HepG2 (cell line): Measurements from ENCODE around the gene CD70. TPM values are rescaled to one million over a fixed set of nuclear protein-coding genes. Genes with fewer than 3 reads are reported as not detected.

Source experiments
- ATAC-seq: fragments of 200-7000 bp; cut with Tn5 transposase; 3 replicates; pipeline ENCODE4 v1.9.1; 2020; ENCODE audit warnings: mild to moderate bottlenecking, moderate library complexity
- BruUV-seq: library from RNA; stranded (reverse); fragments of 400-500 nt; replicated peaks from 2 replicates; lab custom pipeline; 2021; lab: Mats Ljungman, UMichigan
- CTCF ChIA-PET: fragments of 300-600 bp; formaldehyde crosslinking; extraction: SDS; loops from one replicate; lab custom pipeline; 2021; ENCODE audit warnings: low total read pairs, inconsistent platforms, low intra/inter-chr PET ratio; lab: Yijun Ruan, JAX
- POLR2A ChIA-PET: fragments of 350-600 bp; sonication (Branson Sonifier 250); formaldehyde crosslinking; loops from one replicate; lab custom pipeline; 2020; ENCODE audit warnings: antibody characterized with exemption, inconsistent platforms; lab: Yijun Ruan, JAX
- DNase-seq: peaks from one replicate; pipeline ENCODE4 v3.0.0-alpha.2; 2015; ENCODE audit warnings: low spot score
- FAIRE-seq: peaks from 3 replicates; lab custom pipeline; 2011; peaks lifted over from hg19 to GRCh38; lab: Jason Lieb, UNC
- H2AFZ ChIP-seq: one replicate; pipeline ENCODE4 v1.6.1; 2011; ENCODE audit warnings: low read length, inconsistent platforms
- H3K27ac ChIP-seq: fragments of 300-600 bp; 3 replicates; pipeline ENCODE4 v1.8.0; 2011; ENCODE audit warnings: mixed run types, mild to moderate bottlenecking, mixed read lengths, low read length, inconsistent platforms; ENCODE audit not compliant: insufficient read depth; ENCODE audit errors: extremely low read length
- H3K27me3 ChIP-seq, 2 experiments: fragments of 200-600 bp in 1 of 2; 2 replicates in 1 of 2; 3 replicates in 1 of 2; pipeline versions ENCODE4 v1.6.0 to v1.8.0; 2011; ENCODE audit warnings: low read length in 2 of 2, mild to moderate bottlenecking in 2 of 2, moderate library complexity in 2 of 2, inconsistent platforms in 1 of 2; ENCODE audit not compliant: insufficient read depth in 2 of 2, control insufficient read depth in 1 of 2
- H3K36me3 ChIP-seq, 2 experiments: fragments of 200-600 bp in 1 of 2; replicated peaks in 1 of 2; 2 replicates in 1 of 2; 3 replicates in 1 of 2; pipeline versions ENCODE4 v1.5.1 to v1.8.0; 2011; ENCODE audit warnings: low read length in 2 of 2, inconsistent platforms in 1 of 2; ENCODE audit not compliant: insufficient read depth in 2 of 2, control insufficient read depth in 1 of 2
- H3K4me1 ChIP-seq: 2 replicates; pipeline ENCODE4 v1.5.1; 2012; ENCODE audit warnings: low read length, inconsistent platforms; ENCODE audit not compliant: insufficient read depth
- H3K4me2 ChIP-seq: 2 replicates; pipeline ENCODE4 v1.6.0; 2011; ENCODE audit warnings: low read depth, low read length, inconsistent platforms
- H3K4me3 ChIP-seq, 3 experiments: fragments of 200-600 bp in 1 of 3; sonication (generic), shearing (Covaris generic) in 1 of 3; replicated peaks in 1 of 3; 2 replicates each; pipeline ENCODE4 v1.5.1; 2011 to 2016; ENCODE audit warnings: low read length in 3 of 3, inconsistent platforms in 2 of 3, low read depth in 2 of 3, mild to moderate bottlenecking in 2 of 3, control low read depth in 1 of 3, mixed read lengths in 1 of 3; ENCODE audit not compliant: insufficient read depth in 1 of 3
- H3K79me2 ChIP-seq: one replicate; pipeline ENCODE4 v1.6.1; 2011; ENCODE audit warnings: low read length, inconsistent platforms; ENCODE audit not compliant: insufficient read depth
- H3K9ac ChIP-seq: 2 replicates; pipeline ENCODE4 v1.6.0; 2011; ENCODE audit warnings: mild to moderate bottlenecking, low read depth, low read length, inconsistent platforms; ENCODE audit not compliant: insufficient read depth
- H3K9me3 ChIP-seq: 2 replicates; pipeline ENCODE4 v1.5.1; 2012; ENCODE audit warnings: mild to moderate bottlenecking, low read length
- H4K20me1 ChIP-seq: 2 replicates; pipeline ENCODE4 v1.6.0; 2011; ENCODE audit warnings: inconsistent platforms, mild to moderate bottlenecking, low read length, moderate library complexity; ENCODE audit not compliant: insufficient read depth
- MED8 ChIP-seq: sonication (generic); formaldehyde crosslinking; IDR thresholded peaks from 2 replicates; pipeline ENCODE4 v1.8.1; 2023; ENCODE audit warnings: mild to moderate bottlenecking, missing genetic modification reagents; ENCODE audit not compliant: insufficient replicate concordance
- MEIS2 ChIP-seq: sonication (generic); formaldehyde crosslinking; IDR thresholded peaks from 2 replicates; pipeline ENCODE4 v1.9.0; 2021; ENCODE audit warnings: mild to moderate bottlenecking, missing genetic modification reagents
- PITX1 ChIP-seq: sonication (generic); formaldehyde crosslinking; IDR thresholded peaks from 2 replicates; pipeline ENCODE4 v1.5.1; 2020; ENCODE audit warnings: mild to moderate bottlenecking, missing genetic modification reagents
- POLR2AphosphoS5 ChIP-seq: IDR thresholded peaks from 2 replicates; pipeline ENCODE4 v1.6.1; 2012; ENCODE audit warnings: low read depth, low read length
- SALL2 ChIP-seq: sonication (generic); formaldehyde crosslinking; IDR thresholded peaks from 2 replicates; pipeline ENCODE4 v1.8.1; 2023; ENCODE audit warnings: mild to moderate bottlenecking, missing genetic modification reagents, inconsistent platforms
- SATB2 ChIP-seq: sonication (generic); formaldehyde crosslinking; IDR thresholded peaks from 2 replicates; pipeline ENCODE4 v1.5.0; 2020; ENCODE audit warnings: missing genetic modification reagents
- SMYD3 ChIP-seq: sonication (generic); formaldehyde crosslinking; IDR thresholded peaks from 2 replicates; pipeline ENCODE4 v1.8.1; 2023; ENCODE audit warnings: mild to moderate bottlenecking, missing genetic modification reagents
- SNAPC2 ChIP-seq: sonication (generic); formaldehyde crosslinking; IDR thresholded peaks from 2 replicates; pipeline ENCODE4 v1.8.1; 2022; ENCODE audit warnings: mild to moderate bottlenecking, missing genetic modification reagents
- SRSF9 ChIP-seq: fragments of 200-400 bp; formaldehyde crosslinking; IDR thresholded peaks from 2 replicates; pipeline ENCODE4 v1.6.1; 2018; ENCODE audit warnings: borderline replicate concordance, mild to moderate bottlenecking, low read depth, low read length; ENCODE audit not compliant: insufficient read depth, poor library complexity, severe bottlenecking
- TBX3 ChIP-seq: fragments of 450-650 bp; IDR thresholded peaks from 2 replicates; pipeline ENCODE4 v1.6.1; 2017; ENCODE audit warnings: antibody characterized with exemption, mild to moderate bottlenecking, inconsistent platforms, borderline replicate concordance
- ZBTB42 ChIP-seq: sonication (generic); formaldehyde crosslinking; IDR thresholded peaks from 2 replicates; pipeline ENCODE4 v1.5.0; 2020; ENCODE audit warnings: mild to moderate bottlenecking, missing genetic modification reagents
- ZNF205 ChIP-seq: IDR thresholded peaks from 2 replicates; pipeline ENCODE4 v1.6.1; 2018; ENCODE audit warnings: missing biosample characterization, missing genetic modification reagents
- ZNF275 ChIP-seq: sonication (generic); formaldehyde crosslinking; IDR thresholded peaks from 2 replicates; pipeline ENCODE4 v1.8.0; 2022; ENCODE audit warnings: missing genetic modification reagents, mild to moderate bottlenecking, inconsistent platforms, borderline replicate concordance
- ZNF460 ChIP-seq: sonication (generic); formaldehyde crosslinking; IDR thresholded peaks from 2 replicates; pipeline ENCODE4 v1.5.1; 2020; ENCODE audit warnings: missing genetic modification reagents, mild to moderate bottlenecking, borderline replicate concordance
- ZNF547 ChIP-seq: sonication (generic); formaldehyde crosslinking; IDR thresholded peaks from 2 replicates; pipeline ENCODE4 v1.5.1; 2020; ENCODE audit warnings: mild to moderate bottlenecking, missing genetic modification reagents
- ZNF550 ChIP-seq: sonication (generic); formaldehyde crosslinking; IDR thresholded peaks from 2 replicates; pipeline ENCODE4 v1.4.0; 2020; ENCODE audit warnings: mild to moderate bottlenecking, missing genetic modification reagents, borderline replicate concordance
- ZSCAN9 ChIP-seq: IDR thresholded peaks from 2 replicates; pipeline ENCODE4 v1.6.1; 2016; ENCODE audit warnings: borderline replicate concordance
- WGBS: methylation state at CpG from one replicate; pipeline ENCODE4 v1.1.6; 2017; ENCODE audit warnings: low lambda C conversion rate; 5-methylcytosine and 5-hydroxymethylcytosine counted together
- in situ Hi-C: cut with HindIII; loops from 2 replicates; pipeline ENCODE4 v1.10.0; 2017; ENCODE audit warnings: low pct_unique_long_range_greater_than_20kb; ENCODE audit not compliant: extremely low pct_ligation_motif_present
- intact Hi-C: fragments of 100-400 bp; cut with micrococcal nuclease; formaldehyde crosslinking; loops from one replicate; pipeline ENCODE4 v1.10.0; 2022; ENCODE audit not compliant: unreplicated experiment
- polyA plus RNA-seq, 8 experiments: library from polyadenylated mRNA; depleted of rRNA in 3 of 8; stranded (reverse) in 7 of 8; unstranded in 1 of 8; fragments of >200 nt; fragmentation: Illumina TruSeq in 4 of 8; extraction: Trizol in 4 of 8; gene quantifications; 2 replicates each; pipeline versions ENCODE4 v1.2.1 to v1.2.3, GENCODE V29; 2011 to 2016; ENCODE audit warnings: low read depth in 4 of 8, missing spikeins in 1 of 8, mixed read lengths in 1 of 8; ENCODE audit not compliant: insufficient read depth in 1 of 8
- total RNA-seq, 5 experiments: library from RNA; depleted of rRNA; stranded (reverse); fragments of >200 nt; fragmentation: Illumina TruSeq; extraction: Trizol; gene quantifications; 2 replicates each; pipeline ENCODE4 v1.2.3, GENCODE V29; 2016; ENCODE audit warnings: low read depth in 1 of 5

The CD70 gene
- total and polyA plus RNA-seq, 2 of the 13 experiments (the other 11 are each of a cell fraction or from before 2014, with no cell fraction given) = 0.13 TPM; not detected in 1

DNA sequence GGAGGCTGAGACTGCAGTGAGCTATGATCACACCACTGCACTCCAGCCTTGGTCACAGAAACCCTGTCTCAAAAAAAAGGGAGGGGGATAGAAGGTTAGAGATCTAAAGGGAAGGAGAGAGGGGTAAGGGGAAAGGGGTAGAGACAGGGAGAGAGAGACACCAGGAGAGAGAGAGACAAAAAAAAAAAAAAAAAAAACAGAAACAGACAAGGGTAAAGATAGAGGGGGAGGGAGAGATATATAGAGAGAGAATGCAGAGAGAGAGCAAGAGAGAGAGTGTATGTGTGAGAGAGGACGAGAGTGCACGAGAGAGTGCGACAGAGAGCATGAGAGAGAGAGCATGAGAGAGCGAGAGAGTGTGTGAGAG lies 4.2 kb downstream of the CD70 start:
- Histone ChIP-seq H3K36me3 (no peaks in the 10 kb centered on the region), H3K4me1 (peaks cover 7% of the 10 kb centered on the region), H3K27ac (no peak overlapping the region), H4K20me1 (no peaks in the 10 kb centered on the region), H3K27me3 (peaks cover 3 to 59% of the 10 kb centered on the region in 2 experiments; a peak in 3 of 5 replicates), H3K79me2 (no peaks in the 10 kb centered on the region), H3K9me3 (no peaks in the 10 kb centered on the region), H3K4me2 (peak overlapping the region; percentile 44; the same call in 1 of the 2 replicates), H2AFZ (no peak overlapping the region), H3K4me3 (no peak overlapping the region), H3K9ac (no peak overlapping the region)
- no TSS peak for BruUV-seq
- no peak for ATAC-seq
- ChIA-PET CTCF (no interaction called here), POLR2A (no interaction called here)
- TF ChIP-seq TBX3 (no peak), MED8 (no peak), ZNF550 (CRISPR knock-in tag) (no peak), SMYD3 (CRISPR knock-in tag) (no peak)
- WGBS = 4% methylated on average over 4 of the region's 4 CpGs
- intact Hi-C loops = no loop called here
- FAIRE-seq = no peak
- DNase-seq = no peak
- in situ Hi-C loops = no loop called here

- ATAC-seq (no peak), DNase-seq (no peak), FAIRE-seq (no peak)
- H3K27ac ChIP-seq = no peak overlapping the region
- no peak overlapping the region for H3K4me3 ChIP-seq
- ChIA-PET CTCF (no interaction called here), POLR2A (no interaction called here)
- intact Hi-C loops (no loop called here), in situ Hi-C loops (no loop called here)
- no peaks in the 10 kb centered on the region for H4K20me1 ChIP-seq
- peaks cover 3 to 57% of the 10 kb centered on the region in 2 experiments; a peak in 3 of 5 replicates for H3K27me3 ChIP-seq
- H3K9me3 ChIP-seq = no peaks in the 10 kb centered on the region
- 20% methylated on average over 14 of the region's 14 CpGs for WGBS
- H3K9ac ChIP-seq = no peak overlapping the region
- no peak overlapping the region for H3K4me2 ChIP-seq
- no peaks in the 10 kb centered on the region for H3K79me2 ChIP-seq
- BruUV-seq = no TSS peak
- no peak overlapping the region for H2AFZ ChIP-seq
- peaks cover 7% of the 10 kb centered on the region for H3K4me1 ChIP-seq
- H3K36me3 ChIP-seq = no peaks in the 10 kb centered on the region
- no peak for TF ChIP-seq SNAPC2 (CRISPR knock-in tag)
- no peak for TF ChIP-seq POLR2AphosphoS5
- no peak for TF ChIP-seq SATB2 (CRISPR knock-in tag)
- TF ChIP-seq ZNF275 (CRISPR knock-in tag) = no peak
- no peak for TF ChIP-seq PITX1 (CRISPR knock-in tag)
- no peak for TF ChIP-seq ZNF547
- no peak for TF ChIP-seq ZBTB42
- no peak for TF ChIP-seq ZSCAN9 (CRISPR knock-in tag)
- no peak for TF ChIP-seq SALL2
- no peak for TF ChIP-seq SRSF9
- no peak for TF ChIP-seq ZNF460 (CRISPR knock-in tag)
- no peak for TF ChIP-seq MEIS2 (CRISPR knock-in tag)
- TF ChIP-seq ZNF205 = no peak
Observed at GRCh38 chr19:6586056-6586455, 4.9 kb downstream of the CD70 start.
